Smooth muscle cell (in vitro differentiated cells): ENCODE measurements around the gene ENAM. TPM values are rescaled to one million over a fixed set of nuclear protein-coding genes. Genes with fewer than 3 reads are reported as not detected.

Experiments used
- DNase-seq: peaks from one replicate; lab custom pipeline; 2025; ENCODE audit not compliant: unreplicated experiment; lab: John Stamatoyannopoulos, UW
- H2AFZ ChIP-seq: fragments of 200-600 bp; sonication (generic); 2 replicates; pipeline ENCODE4 v1.6.0; 2016; ENCODE audit warnings: antibody characterized with exemption, low read depth, mild to moderate bottlenecking
- H3F3A ChIP-seq: fragments of 200-600 bp; sonication (generic); 2 replicates; pipeline ENCODE4 v1.6.0; 2017; ENCODE audit warnings: antibody characterized with exemption, low read depth
- H3K27ac ChIP-seq: fragments of 200-600 bp; sonication (generic); 2 replicates; pipeline ENCODE4 v1.5.1; 2016; ENCODE audit warnings: low read depth, mild to moderate bottlenecking
- H3K27me3 ChIP-seq: fragments of 200-600 bp; sonication (generic); 2 replicates; pipeline ENCODE4 v1.6.1; 2016; ENCODE audit warnings: low read depth, mild to moderate bottlenecking
- H3K36me3 ChIP-seq: fragments of 200-600 bp; sonication (generic); 2 replicates; pipeline ENCODE4 v1.5.1; 2016; ENCODE audit warnings: low read depth
- H3K4me1 ChIP-seq: fragments of 200-600 bp; sonication (generic); 2 replicates; pipeline ENCODE4 v1.5.1; 2016; ENCODE audit warnings: low read depth
- H3K4me2 ChIP-seq: fragments of 200-600 bp; sonication (generic); 2 replicates; pipeline ENCODE4 v1.6.0; 2016; ENCODE audit warnings: mild to moderate bottlenecking
- H3K4me3 ChIP-seq: fragments of 200-600 bp; sonication (generic); 2 replicates; pipeline ENCODE4 v1.5.1; 2016; ENCODE audit warnings: mild to moderate bottlenecking
- H3K79me2 ChIP-seq: fragments of 200-600 bp; sonication (generic); 2 replicates; pipeline ENCODE4 v1.6.0; 2016; ENCODE audit warnings: low read depth, mild to moderate bottlenecking
- H3K9ac ChIP-seq: fragments of 200-600 bp; sonication (generic); 2 replicates; pipeline ENCODE4 v1.6.0; 2016; ENCODE audit warnings: low read depth
- H3K9me3 ChIP-seq: fragments of 200-600 bp; sonication (generic); replicated peaks from 2 replicates; pipeline ENCODE4 v1.5.1; 2016; ENCODE audit warnings: low read depth
- H4K20me1 ChIP-seq: fragments of 200-600 bp; sonication (generic); 2 replicates; pipeline ENCODE4 v1.6.0; 2016; ENCODE audit warnings: low read depth
- CTCF ChIP-seq: fragments of 200-600 bp; sonication (generic); IDR thresholded peaks from 2 replicates; pipeline ENCODE4 v1.5.1; 2017; ENCODE audit warnings: borderline replicate concordance, mild to moderate bottlenecking, antibody characterized with exemption; ENCODE audit not compliant: insufficient read depth, poor library complexity, severe bottlenecking
- WGBS: methylation state at CpG from one replicate; pipeline ENCODE4 v1.1.7; 2016; ENCODE audit warnings: low lambda C conversion rate; 5-methylcytosine and 5-hydroxymethylcytosine counted together
- polyA plus RNA-seq: library from polyadenylated mRNA; unstranded; fragments of >200 nt; fragmentation: Nextera tagmentation; extraction: Ambion mirVana; gene quantifications from 2 replicates; pipeline ENCODE4 v1.2.1, GENCODE V29; 2016
- total RNA-seq: library from RNA; depleted of rRNA; stranded (reverse); fragments of >200 nt; gene quantifications from 2 replicates; pipeline ENCODE4 v1.2.3, GENCODE V29; 2014

The ENAM gene
- total and polyA plus RNA-seq, 2 experiments from 2014 or later, result not detected

GRCh38 chr4:70666369-70666768 lies 37.8 kb downstream of the ENAM start, which contains the start of gene JCHAIN:
TSS of gene JCHAIN (minus strand) at chr4:70666508. CDS start at chr4:70666490, 18 bp downstream.
- no peak for DNase-seq

GRCh38 chr4:70667740-70668535 lies 39.4 kb downstream of the ENAM start:
- DNase-seq, result no peak
- no peak for TF ChIP-seq CTCF
- WGBS, result 84% methylated on average over 3 of the region's 3 CpGs

More at GRCh38 chr4:70666369-70666768, 37.8 kb downstream of the ENAM start, which contains the start of gene JCHAIN:
- Histone ChIP-seq H3K4me3 (no peak within 1 kb of the TSS), H3K4me2 (no peak within 1 kb of the TSS), H3K36me3 (no peaks in the 10 kb centered on the region), H3K4me1 (no peaks in the 10 kb centered on the region), H3K27ac (no peak within 1 kb of the TSS), H3K79me2 (no peaks in the 10 kb centered on the region), H3K9ac (no peak within 1 kb of the TSS), H4K20me1 (no peaks in the 10 kb centered on the region), H3K27me3 (no peaks in the 10 kb centered on the region), H2AFZ (peak within 1 kb of the TSS; percentile 29), H3K9me3 (no peaks in the 10 kb centered on the region), H3F3A (no peaks in the 10 kb centered on the region)
- 57% methylated on average over 1 of the region's 1 CpG for WGBS
- no peak for TF ChIP-seq CTCF

GRCh38 chr4:70670332-70671014 lies 41.9 kb downstream of the ENAM start:
- Histone ChIP-seq H3K27ac (no peak overlapping the region), H3K4me3 (no peak overlapping the region), H3F3A (no peaks in the 10 kb centered on the region), H3K4me2 (no peak overlapping the region), H3K36me3 (no peaks in the 10 kb centered on the region), H3K9me3 (no peaks in the 10 kb centered on the region), H3K79me2 (no peaks in the 10 kb centered on the region), H2AFZ (no peak overlapping the region), H3K9ac (no peak overlapping the region), H4K20me1 (no peaks in the 10 kb centered on the region), H3K4me1 (no peaks in the 10 kb centered on the region), H3K27me3 (no peaks in the 10 kb centered on the region)
- WGBS, result 81% methylated on average over 5 of the region's 5 CpGs
- TF ChIP-seq CTCF, result no peak
- DNase-seq, result no peak

More at GRCh38 chr4:70667740-70668535, 39.4 kb downstream of the ENAM start:
- Histone ChIP-seq H3K36me3 (no peaks in the 10 kb centered on the region), H2AFZ (no peak overlapping the region), H3K4me1 (no peaks in the 10 kb centered on the region), H3K9ac (no peak overlapping the region), H3K4me2 (no peak overlapping the region), H4K20me1 (no peaks in the 10 kb centered on the region), H3F3A (no peaks in the 10 kb centered on the region), H3K4me3 (no peak overlapping the region), H3K9me3 (no peaks in the 10 kb centered on the region), H3K27me3 (no peaks in the 10 kb centered on the region), H3K27ac (no peak overlapping the region), H3K79me2 (no peaks in the 10 kb centered on the region)
